ENCODE measurements around the gene OXCT2. TPM values are rescaled to one million over a fixed set of nuclear protein-coding genes. Genes with fewer than 3 reads are reported as not detected.

The OXCT2 gene
- total and polyA plus RNA-seq, 2 of the 13 experiments (the other 11 are each of a cell fraction or from before 2014, with no cell fraction given): 0.21 to 0.33 TPM

Small RNAs within 50 kb of the gene (small RNA-seq; reads per million reads assigned to genes)
- gene AL033527.1 (ENCODE audit: insufficient read depth in 2 of 3, insufficient read length in 3 of 3, low read depth in 2 of 3, low replicate concordance in 1 of 3) (0 reads per million in 3 experiments), gene RNU7-121P (ENCODE audit: insufficient read depth in 2 of 3, insufficient read length in 3 of 3, low read depth in 2 of 3, low replicate concordance in 1 of 3) (0 reads per million in 3 experiments)

Other genes starting within 250 kb of the OXCT2 start
- gene PABPC4, start 194.6 kb downstream of the OXCT2 start, total RNA-seq (2016; rRNA removed; fragmentation: Illumina TruSeq; extraction: Trizol): 111 and 117 TPM in 2 replicates
- 74.9 and 85.0 TPM in 2 replicates for gene PABPC4, start 194.6 kb downstream of the OXCT2 start, polyA plus RNA-seq (2011; rRNA removed)
- 0.04 TPM in 1 of 2 replicates, not detected in the other for gene HEYL, start 131.7 kb downstream of the OXCT2 start, total RNA-seq (2016; rRNA removed; fragmentation: Illumina TruSeq; extraction: Trizol)
- 0.03 TPM in 1 of 2 replicates, not detected in the other for gene HEYL, start 131.7 kb downstream of the OXCT2 start, polyA plus RNA-seq (2011; rRNA removed)
- gene NT5C1A, start 99.2 kb downstream of the OXCT2 start, total RNA-seq (2016; rRNA removed; fragmentation: Illumina TruSeq; extraction: Trizol): not detected in 2 replicates
- gene NT5C1A, start 99.2 kb downstream of the OXCT2 start, polyA plus RNA-seq (2011; rRNA removed): not detected in 2 replicates
- gene HPCAL4, start 79.9 kb downstream of the OXCT2 start, total RNA-seq (2016; rRNA removed; fragmentation: Illumina TruSeq; extraction: Trizol): not detected in 2 replicates
- gene HPCAL4, start 79.9 kb downstream of the OXCT2 start, polyA plus RNA-seq (2011; rRNA removed): not detected in 2 replicates
- 15.3 and 20.9 TPM in 2 replicates for gene PPIE, start 32.5 kb downstream of the OXCT2 start, total RNA-seq (2016; rRNA removed; fragmentation: Illumina TruSeq; extraction: Trizol)
- 24.2 and 26.3 TPM in 2 replicates for gene PPIE, start 32.5 kb downstream of the OXCT2 start, polyA plus RNA-seq (2011; rRNA removed)
- 0.14 and 0.29 TPM in 2 replicates for gene BMP8B, start 17.5 kb upstream of the OXCT2 start, total RNA-seq (2016; rRNA removed; fragmentation: Illumina TruSeq; extraction: Trizol)
- 0.41 and 0.48 TPM in 2 replicates for gene BMP8B, start 17.5 kb upstream of the OXCT2 start, polyA plus RNA-seq (2011; rRNA removed)
- gene TRIT1, start 112.2 kb upstream of the OXCT2 start, total RNA-seq (2016; rRNA removed; fragmentation: Illumina TruSeq; extraction: Trizol): 20.4 and 20.7 TPM in 2 replicates
- gene TRIT1, start 112.2 kb upstream of the OXCT2 start, polyA plus RNA-seq (2011; rRNA removed): 11.5 and 13.4 TPM in 2 replicates
- 0.31 and 0.42 TPM in 2 replicates for gene MYCL, start 130.6 kb upstream of the OXCT2 start, total RNA-seq (2016; rRNA removed; fragmentation: Illumina TruSeq; extraction: Trizol)
- gene MYCL, start 130.6 kb upstream of the OXCT2 start, polyA plus RNA-seq (2011; rRNA removed): 1.7 and 2.1 TPM in 2 replicates
- gene MFSD2A, start 183.8 kb upstream of the OXCT2 start, total RNA-seq (2016; rRNA removed; fragmentation: Illumina TruSeq; extraction: Trizol): not detected in 2 replicates
- gene MFSD2A, start 183.8 kb upstream of the OXCT2 start, polyA plus RNA-seq (2011; rRNA removed): 0.05 and 0.08 TPM in 2 replicates